ENCODE data around the gene TOP1.

Gene TOP1

DNA sequence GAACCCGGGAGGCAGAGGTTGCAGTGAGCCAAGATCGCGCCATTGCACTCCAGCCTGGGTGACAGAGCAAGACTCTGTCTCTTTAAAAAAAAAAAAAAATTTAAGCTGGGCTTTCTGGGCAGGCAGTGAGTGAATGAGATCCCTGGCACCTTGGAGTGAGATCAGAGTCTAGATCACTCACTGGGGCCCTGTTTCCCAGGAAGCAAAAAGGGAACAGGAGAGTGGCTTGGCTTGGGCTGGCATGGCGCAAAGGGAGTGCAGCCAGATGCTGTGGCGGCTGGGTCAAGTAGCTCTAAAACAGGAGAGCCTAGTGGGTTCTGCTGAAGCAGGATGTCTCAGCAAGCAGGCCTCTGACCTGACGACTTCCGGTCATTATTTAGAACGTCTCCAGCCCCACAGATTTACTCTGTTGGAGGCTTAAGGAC lies 119.2 kb downstream of the TOP1 start:
- DNase-seq (ENCODE audit: low spot score), result peak; percentile 74

DNA sequence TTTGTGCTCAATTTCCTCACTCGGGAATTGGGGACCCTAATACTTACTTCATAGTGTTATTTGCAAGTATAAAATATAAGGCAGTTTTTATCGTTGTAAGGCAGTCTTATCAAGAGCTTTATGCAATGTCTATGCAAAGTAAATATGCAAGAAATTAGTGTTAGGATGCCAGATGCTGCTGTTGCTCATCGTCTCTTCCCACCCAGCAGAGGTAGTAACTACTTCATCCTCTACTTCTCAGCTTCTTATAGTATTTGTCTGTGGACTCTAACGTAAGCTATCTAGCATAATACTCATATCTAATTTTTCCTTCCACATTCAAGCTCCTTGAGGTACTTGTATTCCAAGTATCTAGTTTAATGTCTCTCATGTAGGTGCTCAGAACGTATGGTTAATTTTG lies 120.3 kb downstream of the TOP1 start:
- no peak for DNase-seq (ENCODE audit: low spot score)

DNA sequence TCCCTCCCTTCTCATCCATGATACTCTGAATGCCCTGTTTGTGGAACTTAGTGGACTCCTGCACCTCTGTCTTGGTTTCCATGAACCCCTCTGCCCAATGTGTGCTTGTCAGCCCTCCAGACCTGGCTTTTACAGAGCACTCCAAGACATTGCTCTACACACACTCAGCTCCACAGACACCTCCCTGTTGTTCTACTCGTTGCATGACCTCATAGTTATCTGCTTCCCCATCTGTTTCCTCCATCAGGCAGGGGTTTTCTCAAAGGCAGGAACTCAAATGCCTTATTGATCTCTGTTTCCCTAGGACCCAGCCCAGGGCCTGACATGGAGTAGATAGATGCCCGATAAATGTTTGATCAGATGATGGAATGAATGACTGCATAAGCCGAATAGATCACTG lies 122.0 kb downstream of the TOP1 start:
- DNase-seq (ENCODE audit: low spot score), result no peak

DNA sequence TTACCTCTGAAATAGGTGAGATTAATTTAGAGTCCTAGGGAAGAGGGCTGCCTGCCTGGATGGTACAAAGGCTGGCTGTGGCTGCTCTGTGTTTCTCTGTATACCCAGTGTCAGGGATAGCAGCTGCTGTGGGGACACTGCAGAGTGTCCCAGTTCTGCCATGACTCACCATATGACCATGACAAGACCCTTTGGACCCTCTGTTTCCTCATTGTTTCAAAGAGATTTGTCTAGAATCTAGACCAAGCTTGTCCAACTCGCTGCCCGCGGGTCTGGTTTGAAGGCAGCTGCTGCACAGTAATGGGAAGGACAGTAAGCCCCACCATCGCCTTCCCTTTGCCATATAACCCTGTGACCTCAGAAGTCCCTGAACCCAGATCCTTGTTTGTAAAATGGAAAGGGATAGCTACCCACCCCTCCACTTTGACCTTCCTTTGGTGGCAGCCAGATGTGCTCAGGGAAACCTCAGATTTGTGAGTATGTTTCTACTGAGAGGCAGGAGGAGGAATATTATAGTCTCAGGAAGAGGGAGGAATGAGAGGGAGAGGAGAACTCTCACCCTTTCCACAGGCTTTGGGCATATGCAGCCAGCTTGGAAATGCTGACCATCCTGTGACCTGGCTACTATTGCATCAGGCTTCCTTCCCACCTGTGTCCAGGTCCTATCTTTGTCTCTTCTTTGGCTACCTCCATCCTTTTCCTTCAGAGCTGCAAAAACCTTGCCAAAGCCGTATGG lies 122.7 kb downstream of the TOP1 start:
- no peak for DNase-seq (ENCODE audit: low spot score)

GRCh38 chr20:41152108-41152757 lies 123.6 kb downstream of the TOP1 start:
- no peak for DNase-seq (ENCODE audit: low spot score)

GRCh38 chr20:41154436-41155176 lies 126.0 kb downstream of the TOP1 start:
- no peak for DNase-seq (ENCODE audit: low spot score)

GRCh38 chr20:41155261-41155660 lies 126.6 kb downstream of the TOP1 start:
- DNase-seq (ENCODE audit: low spot score), result no peak

- DNase-seq (ENCODE audit: low spot score), result no peak
These were observed 129.5 kb downstream of the TOP1 start for GRCh38 chr20:41158082-41158625.

GRCh38 chr20:41159547-41159946 lies 130.9 kb downstream of the TOP1 start:
- DNase-seq (ENCODE audit: low spot score), result no peak

DNA sequence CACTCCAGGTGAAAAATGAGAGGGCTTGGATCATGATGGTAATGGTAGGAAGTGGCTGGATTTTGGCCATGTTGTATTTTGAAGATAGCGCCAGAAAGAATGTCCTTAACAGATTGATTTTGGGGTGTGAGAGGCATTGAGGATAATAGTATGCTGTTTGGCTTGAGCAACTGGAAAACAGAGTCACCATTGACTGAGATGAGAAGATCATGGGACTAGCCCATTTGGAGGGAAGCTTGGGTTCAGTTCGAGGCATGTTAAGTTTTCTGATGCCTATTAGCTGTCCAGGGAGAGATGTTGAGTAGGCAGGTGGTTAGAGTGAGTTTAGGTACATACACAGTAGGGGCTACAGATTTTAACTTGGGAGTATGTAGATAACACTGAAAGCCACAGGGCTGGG lies 132.1 kb downstream of the TOP1 start:
- DNase-seq (ENCODE audit: low spot score), result no peak

DNA sequence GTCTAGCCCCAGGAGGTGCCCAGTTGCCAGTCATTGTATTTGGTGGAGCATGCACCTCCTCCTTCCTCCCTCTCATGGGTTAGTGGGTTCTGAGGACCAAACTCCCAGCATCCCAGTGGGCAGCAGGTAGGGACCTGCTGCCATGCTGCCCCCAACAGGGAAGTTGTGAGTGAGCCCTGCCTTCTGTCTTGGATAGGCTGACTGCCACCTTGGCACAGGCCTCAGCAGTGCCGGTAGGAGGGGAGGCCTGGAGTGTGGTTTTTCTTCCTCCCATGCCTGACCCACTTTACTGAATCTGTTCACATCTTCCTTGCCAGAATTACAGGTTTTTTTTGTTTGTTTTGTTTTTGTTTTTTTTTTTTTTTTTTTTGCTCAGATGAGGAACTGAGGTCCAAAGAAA lies 133.3 kb downstream of the TOP1 start:
- no peak for DNase-seq (ENCODE audit: low spot score)

DNA sequence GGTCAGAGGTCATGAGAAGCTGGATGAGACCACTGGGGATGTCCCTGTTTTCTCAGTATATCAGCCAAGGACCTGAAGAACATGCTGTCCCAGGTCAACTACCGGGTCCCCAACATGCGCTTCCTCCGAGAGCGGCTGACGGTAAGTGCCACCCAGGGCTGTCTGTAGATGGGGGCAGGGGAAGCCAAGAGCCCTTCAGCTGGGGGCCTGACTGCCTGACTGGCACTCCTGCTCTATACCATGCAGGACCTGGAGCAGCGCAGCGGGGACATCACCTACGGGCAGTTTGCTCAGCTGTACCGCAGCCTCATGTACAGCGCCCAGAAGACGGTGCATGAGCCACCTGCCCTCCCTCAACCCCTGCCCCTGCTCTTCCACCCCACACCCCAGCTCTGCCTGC lies 133.8 kb downstream of the TOP1 start:
- DNase-seq (ENCODE audit: low spot score), result no peak

DNA sequence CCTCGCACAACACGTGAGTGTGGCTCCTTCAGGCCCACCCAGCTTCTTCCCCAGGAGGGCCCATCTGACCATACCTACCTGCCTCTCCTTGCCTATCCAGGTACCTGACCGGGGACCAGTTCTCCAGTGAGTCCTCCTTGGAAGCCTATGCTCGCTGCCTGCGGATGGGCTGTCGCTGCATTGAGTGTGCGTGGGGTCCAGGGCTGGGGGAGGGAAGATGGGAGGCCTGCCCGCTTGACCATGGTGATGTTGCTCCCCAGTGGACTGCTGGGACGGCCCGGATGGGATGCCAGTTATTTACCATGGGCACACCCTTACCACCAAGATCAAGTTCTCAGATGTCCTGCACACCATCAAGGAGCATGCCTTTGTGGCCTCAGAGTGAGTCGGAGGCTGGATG lies 135.2 kb downstream of the TOP1 start:
- no peak for DNase-seq (ENCODE audit: low spot score)

- no peak for DNase-seq (ENCODE audit: low spot score)
These were observed 136.6 kb downstream of the TOP1 start for GRCh38 chr20:41165001-41165882.

DNA sequence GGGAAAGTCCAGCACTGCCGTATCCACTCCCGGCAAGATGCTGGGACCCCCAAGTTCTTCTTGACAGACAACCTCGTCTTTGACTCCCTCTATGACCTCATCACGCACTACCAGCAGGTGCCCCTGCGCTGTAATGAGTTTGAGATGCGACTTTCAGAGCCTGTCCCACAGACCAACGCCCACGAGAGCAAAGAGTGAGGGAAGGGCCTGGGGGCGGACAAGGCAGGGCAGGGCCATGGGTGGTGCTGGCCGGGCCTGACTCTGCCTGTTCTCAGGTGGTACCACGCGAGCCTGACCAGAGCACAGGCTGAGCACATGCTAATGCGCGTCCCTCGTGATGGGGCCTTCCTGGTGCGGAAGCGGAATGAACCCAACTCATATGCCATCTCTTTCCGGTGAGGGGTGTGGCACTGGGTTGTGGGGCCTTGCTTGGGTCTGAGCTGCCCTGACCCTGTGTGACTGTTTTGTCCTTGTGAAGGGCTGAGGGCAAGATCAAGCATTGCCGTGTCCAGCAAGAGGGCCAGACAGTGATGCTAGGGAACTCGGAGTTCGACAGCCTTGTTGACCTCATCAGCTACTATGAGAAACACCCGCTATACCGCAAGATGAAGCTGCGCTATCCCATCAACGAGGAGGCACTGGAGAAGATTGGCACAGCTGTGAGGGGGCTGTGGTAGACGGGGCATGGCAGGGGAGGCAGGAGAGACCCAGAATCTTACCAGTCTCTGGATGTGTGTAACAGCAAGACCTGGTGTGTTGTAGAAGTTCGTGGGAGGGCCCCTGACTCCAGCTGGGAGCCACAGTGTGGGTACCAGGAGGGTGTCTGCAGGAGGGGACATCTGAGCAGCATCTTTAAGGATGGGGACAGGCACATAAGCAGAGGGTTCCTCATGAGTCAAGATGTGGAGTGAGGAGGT lies 137.8 kb downstream of the TOP1 start:
- DNase-seq (ENCODE audit: low spot score), result no peak

DNA sequence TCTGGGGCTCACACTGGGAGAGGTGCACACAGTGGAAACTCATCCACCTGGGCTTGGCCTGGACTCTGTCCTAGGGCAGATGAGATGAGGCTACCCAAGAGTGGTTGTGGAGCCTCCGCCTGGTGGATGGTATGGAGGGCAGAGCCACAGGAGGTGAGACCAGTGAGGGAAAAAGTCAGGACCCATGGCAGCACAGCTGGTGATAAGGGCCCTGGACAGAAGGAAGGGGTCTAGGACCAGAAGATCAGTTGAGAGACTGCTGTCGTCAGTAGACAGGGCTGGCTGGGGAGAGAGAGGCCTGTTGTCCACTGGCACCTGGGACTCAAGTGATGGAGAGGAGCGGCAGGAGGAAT lies 138.5 kb downstream of the TOP1 start:
- no peak for DNase-seq (ENCODE audit: low spot score)

DNA sequence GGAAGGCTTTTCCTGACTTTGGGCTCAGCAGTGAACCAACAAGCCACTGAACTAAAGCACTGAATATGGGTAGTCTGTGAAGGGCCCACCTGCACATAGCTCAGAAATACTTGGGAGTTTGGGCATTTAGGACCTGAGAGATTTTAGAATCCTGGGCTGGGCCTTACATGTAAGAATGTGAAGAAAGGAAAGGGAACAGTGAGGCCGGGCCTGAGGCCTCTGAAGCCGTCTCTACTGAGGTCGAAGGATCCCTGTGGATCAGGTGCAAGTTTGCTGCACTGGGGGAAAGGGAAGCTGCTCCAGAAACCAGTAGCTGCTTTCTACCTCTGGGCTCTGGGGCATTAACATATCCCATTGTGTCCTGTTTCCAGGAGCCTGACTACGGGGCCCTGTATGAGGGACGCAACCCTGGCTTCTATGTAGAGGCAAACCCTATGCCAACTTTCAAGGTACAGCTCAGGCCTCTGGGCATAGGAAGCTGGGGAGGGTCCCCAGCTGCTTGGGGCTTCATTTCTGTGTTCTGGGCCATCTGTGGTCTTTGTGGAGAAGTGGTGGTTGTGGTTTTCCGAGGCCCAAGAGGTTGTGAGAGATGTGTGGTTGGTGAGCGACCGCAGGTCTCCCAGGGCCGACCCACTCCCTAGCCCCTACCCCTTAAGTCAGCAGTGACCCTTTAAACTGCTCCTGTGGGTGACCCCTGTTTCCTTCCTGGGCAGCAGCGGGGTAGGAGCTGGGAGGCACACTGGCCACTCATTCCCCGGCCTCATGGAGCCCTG lies 139.0 kb downstream of the TOP1 start:
- no peak for DNase-seq (ENCODE audit: low spot score)

DNA sequence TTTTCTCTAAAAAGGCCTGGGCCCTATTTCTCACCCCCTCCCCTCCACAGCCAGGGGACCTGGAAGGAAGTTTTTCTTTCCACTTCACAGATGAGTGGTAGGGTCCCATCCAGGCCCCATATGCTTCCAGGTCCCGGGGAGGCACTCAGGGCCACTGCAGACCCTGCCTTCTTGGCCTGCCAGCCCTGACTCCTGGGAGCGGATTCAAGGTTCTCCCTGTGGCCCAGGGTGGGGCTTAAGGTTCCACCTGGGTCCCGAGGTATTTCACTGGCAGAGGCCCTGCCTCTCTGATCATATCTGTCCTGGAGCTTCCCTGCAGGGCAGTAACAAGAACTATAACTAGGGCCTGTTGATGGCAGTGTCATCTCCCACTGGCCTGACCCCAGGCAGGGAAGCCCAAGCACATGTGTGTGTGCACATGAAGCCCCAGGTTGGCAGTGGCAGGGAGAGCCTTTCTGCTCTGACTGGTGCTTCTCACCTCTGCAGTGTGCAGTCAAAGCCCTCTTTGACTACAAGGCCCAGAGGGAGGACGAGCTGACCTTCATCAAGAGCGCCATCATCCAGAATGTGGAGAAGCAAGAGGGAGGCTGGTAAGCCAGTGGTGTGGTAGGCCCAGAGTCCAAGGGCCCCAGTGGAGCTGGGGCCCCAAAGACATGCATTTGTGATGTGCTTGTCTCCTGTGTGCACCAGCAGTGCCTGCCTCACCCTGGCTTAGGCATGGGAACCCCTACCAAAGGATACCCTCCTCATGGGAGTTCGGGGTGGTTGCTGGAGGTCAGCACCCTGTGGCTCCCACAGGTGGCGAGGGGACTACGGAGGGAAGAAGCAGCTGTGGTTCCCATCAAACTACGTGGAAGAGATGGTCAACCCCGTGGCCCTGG lies 139.9 kb downstream of the TOP1 start:
- DNase-seq (ENCODE audit: low spot score), result no peak

GRCh38 chr20:41169162-41169690 lies 140.6 kb downstream of the TOP1 start:
- DNase-seq (ENCODE audit: low spot score), result no peak

Data from Ammon's horn (tissue), 1 donor.